ENCODE results near the gene CEP350. TPM values are rescaled to one million over a fixed set of nuclear protein-coding genes. Genes with fewer than 3 reads are reported as not detected.
A peak's percentile ranks its signal among the peaks of the same experiment; 100 is the strongest.

Gene CEP350
- total and polyA plus RNA-seq, 10 of the 15 experiments (the other 5 are each of a cell fraction or from before 2014, with no cell fraction given) = 5.2 to 46.0 (median 23.1) TPM

- TF ChIP-seq PRDM15 (CRISPR knock-in tag; IDR thresholded peaks at IDR 0.05) = no peak
- TF ChIP-seq CREM (IDR thresholded peaks at IDR 0.05; ENCODE audit: low read depth) = no peak
- no peak for TF ChIP-seq KLF5 (IDR thresholded peaks at IDR 0.05; ENCODE audit: partially characterized antibody)
- no peak for TF ChIP-seq KDM1A (IDR thresholded peaks at IDR 0.05; ENCODE audit: borderline replicate concordance)
- no peak for TF ChIP-seq CBX3 (IDR thresholded peaks at IDR 0.05; ENCODE audit: borderline replicate concordance, low read depth)
- TF ChIP-seq SMC3 (IDR thresholded peaks at IDR 0.05; ENCODE audit: borderline replicate concordance, low read length) = no peak
Observed at GRCh38 chr1:179950651-179951050, 4.0 kb upstream of the CEP350 start (continued).

GRCh38 chr1:179951383-179952144, 3.0 kb upstream of the CEP350 start:
- peak overlapping the region; percentile 59 for H3K4me2 ChIP-seq (ENCODE audit: control insufficient read depth, insufficient read depth)
- peak overlapping the region; percentile 54 for H3K27ac ChIP-seq (ENCODE audit: control insufficient read depth, insufficient read depth)
- DNase-seq (ENCODE audit: low read depth, low spot score) (no peak), FAIRE-seq (no peak), ATAC-seq (no peak)
- H3K4me3 ChIP-seq = no peak overlapping the region
- intact Hi-C loops (cut with micrococcal nuclease; ENCODE audit: unreplicated experiment) (no loop called here), in situ Hi-C loops (cut with MboI) (loop anchor here (5.0 kb wide), 1 partner anchor 69 kb away; the partner anchor contains the start of gene TOR1AIP1)
- no TSS peak for BruUV-seq (replicated peaks)
- H3K4me1 ChIP-seq (ENCODE audit: control insufficient read depth, insufficient read depth, low read length) = peaks cover 21% of the 10 kb centered on the region
- ChIA-PET RAD21 (ENCODE audit: unreplicated experiment) (interaction anchor here (1.8 kb wide), 1 partner anchor 84 kb away, joined by 5 read pairs; no protein-coding TSS in a partner anchor), CTCF (interaction anchor here (0.8 to 1.0 kb wide), 2 partner anchors 11 to 15 kb away, joined by 4 read pairs; no protein-coding TSS in a partner anchor), SMC1A (ENCODE audit: uncharacterized antibody, unreplicated experiment) (interaction anchor here (0.6 to 1.9 kb wide), 15 partner anchors 8 to 245 kb away, joined by 3 to 6 read pairs (median 3); no protein-coding TSS in a partner anchor), POLR2A (interaction anchor here (0.6 to 1.6 kb wide), 4 partner anchors 68 to 792 kb away, joined by 3 to 4 read pairs (median 4); no protein-coding TSS in a partner anchor)
- H2AFZ ChIP-seq (ENCODE audit: control insufficient read depth, low read depth, low read length) = peak overlapping the region; percentile 85
- no peaks in the 10 kb centered on the region for H3K36me3 ChIP-seq (ENCODE audit: control insufficient read depth in 2 of 2, insufficient read depth in 2 of 2, low read length in 1 of 2)
- WGBS (ENCODE audit: insufficient coverage, insufficient replicate concordance, low lambda C conversion rate, missing lambda C conversion rate) = 62% methylated on average over 10 of the region's 10 CpGs
- H3K9me3 ChIP-seq (replicated peaks; ENCODE audit: control insufficient read depth, insufficient read depth, low read length) = no peaks in the 10 kb centered on the region
- no peaks in the 10 kb centered on the region for H3K27me3 ChIP-seq (replicated peaks in 1 of 2; ENCODE audit: control insufficient read depth in 2 of 2, insufficient read depth in 2 of 2, low read length in 1 of 2)
- TF ChIP-seq MEF2A (IDR thresholded peaks at IDR 0.05; ENCODE audit: insufficient read depth, low read depth, low read length) (0 out of 2 replicates have a peak, but pooled peaks have one; percentile 35), STAT1 (conservative IDR thresholded peaks at IDR 0.05) (no peak), IRF4 (IDR thresholded peaks at IDR 0.05; ENCODE audit: low read depth, low read length) (no peak), SPI1 (IDR thresholded peaks at IDR 0.05; ENCODE audit: borderline replicate concordance, insufficient read depth, low read depth, low read length) (peak; percentile 82; the same call in 1 of the 2 replicates)
- no peak overlapping the region for H3K9ac ChIP-seq (ENCODE audit: control insufficient read depth, insufficient read depth, low read length)
- peaks cover 30% of the 10 kb centered on the region for H3K79me2 ChIP-seq (ENCODE audit: control insufficient read depth, insufficient read depth, low read length)
- no peaks in the 10 kb centered on the region for H4K20me1 ChIP-seq (ENCODE audit: control insufficient read depth, insufficient read depth)

Data from GM12878 (cell line).